ENCODE data around the gene KIF13A.

GRCh38 chr6:17839513-17840223 lies 147.8 kb downstream of the KIF13A start:
- TF ChIP-seq, protein P1, sequence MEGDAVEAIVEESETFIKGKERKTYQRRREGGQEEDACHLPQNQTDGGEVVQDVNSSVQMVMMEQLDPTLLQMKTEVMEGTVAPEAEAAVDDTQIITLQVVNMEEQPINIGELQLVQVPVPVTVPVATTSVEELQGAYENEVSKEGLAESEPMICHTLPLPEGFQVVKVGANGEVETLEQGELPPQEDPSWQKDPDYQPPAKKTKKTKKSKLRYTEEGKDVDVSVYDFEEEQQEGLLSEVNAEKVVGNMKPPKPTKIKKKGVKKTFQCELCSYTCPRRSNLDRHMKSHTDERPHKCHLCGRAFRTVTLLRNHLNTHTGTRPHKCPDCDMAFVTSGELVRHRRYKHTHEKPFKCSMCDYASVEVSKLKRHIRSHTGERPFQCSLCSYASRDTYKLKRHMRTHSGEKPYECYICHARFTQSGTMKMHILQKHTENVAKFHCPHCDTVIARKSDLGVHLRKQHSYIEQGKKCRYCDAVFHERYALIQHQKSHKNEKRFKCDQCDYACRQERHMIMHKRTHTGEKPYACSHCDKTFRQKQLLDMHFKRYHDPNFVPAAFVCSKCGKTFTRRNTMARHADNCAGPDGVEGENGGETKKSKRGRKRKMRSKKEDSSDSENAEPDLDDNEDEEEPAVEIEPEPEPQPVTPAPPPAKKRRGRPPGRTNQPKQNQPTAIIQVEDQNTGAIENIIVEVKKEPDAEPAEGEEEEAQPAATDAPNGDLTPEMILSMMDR (IDR thresholded peaks at IDR 0.05), result no peak
- no peak for TF ChIP-seq ZFX (IDR thresholded peaks at IDR 0.05; ENCODE audit: borderline replicate concordance)

All from 22Rv1 (cell line).